Dermis blood vessel endothelial cell (primary cell): Measurements from ENCODE around the gene ZBTB49. TPM values are rescaled to one million over a fixed set of nuclear protein-coding genes. Genes with fewer than 3 reads are reported as not detected.

Experiments
- DNase-seq: peaks from one replicate; pipeline ENCODE4 v3.0.0; 2010
- total RNA-seq: library from RNA; depleted of rRNA; stranded (reverse); fragments of >200 nt; gene quantifications from 2 replicates; pipeline ENCODE4 v1.2.3, GENCODE V29; 2014

The ZBTB49 gene
- total RNA-seq, 1 donor from 2014 or later: 4.1 TPM

- no peak for DNase-seq
Measured at GRCh38 chr4:4281787-4282186, 8.3 kb upstream of the ZBTB49 start.

GRCh38 chr4:4284827-4285618 is 5.0 kb upstream of the ZBTB49 start:
- peak; percentile 32 for DNase-seq

- DNase-seq: no peak
Measured at GRCh38 chr4:4288098-4288497, 2.0 kb upstream of the ZBTB49 start.

- no peak for DNase-seq
Measured at GRCh38 chr4:4289055-4289454, 996 bp upstream of the ZBTB49 start.

- no peak for DNase-seq
Measured at GRCh38 chr4:4289597-4289940, 482 bp upstream of the ZBTB49 start.

GRCh38 chr4:4293279-4293678 is 3.2 kb downstream of the ZBTB49 start:
- no peak for DNase-seq

GRCh38 chr4:4296283-4296846 is 6.3 kb downstream of the ZBTB49 start:
- no peak for DNase-seq

GRCh38 chr4:4299006-4299405 is 9.0 kb downstream of the ZBTB49 start:
- no peak for DNase-seq

GRCh38 chr4:4302001-4302400 is 11.9 kb downstream of the ZBTB49 start:
- DNase-seq: no peak

- no peak for DNase-seq
Measured at GRCh38 chr4:4302416-4302815, 12.4 kb downstream of the ZBTB49 start.

- no peak for DNase-seq
Measured at GRCh38 chr4:4306920-4307319, 16.9 kb downstream of the ZBTB49 start.

- DNase-seq: no peak
Measured at GRCh38 chr4:4308800-4309441, 18.9 kb downstream of the ZBTB49 start.

- DNase-seq: no peak
Measured at GRCh38 chr4:4311193-4311592, 21.1 kb downstream of the ZBTB49 start.

- DNase-seq: no peak
Measured at GRCh38 chr4:4315461-4316149, 25.6 kb downstream of the ZBTB49 start.

GRCh38 chr4:4316150-4316495 is 26.1 kb downstream of the ZBTB49 start:
- no peak for DNase-seq

GRCh38 chr4:4317496-4318232 is 27.6 kb downstream of the ZBTB49 start:
- DNase-seq: no peak

GRCh38 chr4:4320528-4320927 is 30.5 kb downstream of the ZBTB49 start:
- no peak for DNase-seq

- no peak for DNase-seq
Measured at GRCh38 chr4:4320951-4321714, 31.1 kb downstream of the ZBTB49 start.

GRCh38 chr4:4321951-4322688 is 32.1 kb downstream of the ZBTB49 start:
- no peak for DNase-seq

- DNase-seq: peak; percentile 60
Measured at GRCh38 chr4:4323705-4324534, 33.9 kb downstream of the ZBTB49 start.
